ENCODE measurements around the gene GPR4.
"Not testable (repeated sequence)": the region's sequence is repeated elsewhere in the genome, so short reads cannot be mapped to it uniquely, and the experiment has no call there.

Gene GPR4

DNA sequence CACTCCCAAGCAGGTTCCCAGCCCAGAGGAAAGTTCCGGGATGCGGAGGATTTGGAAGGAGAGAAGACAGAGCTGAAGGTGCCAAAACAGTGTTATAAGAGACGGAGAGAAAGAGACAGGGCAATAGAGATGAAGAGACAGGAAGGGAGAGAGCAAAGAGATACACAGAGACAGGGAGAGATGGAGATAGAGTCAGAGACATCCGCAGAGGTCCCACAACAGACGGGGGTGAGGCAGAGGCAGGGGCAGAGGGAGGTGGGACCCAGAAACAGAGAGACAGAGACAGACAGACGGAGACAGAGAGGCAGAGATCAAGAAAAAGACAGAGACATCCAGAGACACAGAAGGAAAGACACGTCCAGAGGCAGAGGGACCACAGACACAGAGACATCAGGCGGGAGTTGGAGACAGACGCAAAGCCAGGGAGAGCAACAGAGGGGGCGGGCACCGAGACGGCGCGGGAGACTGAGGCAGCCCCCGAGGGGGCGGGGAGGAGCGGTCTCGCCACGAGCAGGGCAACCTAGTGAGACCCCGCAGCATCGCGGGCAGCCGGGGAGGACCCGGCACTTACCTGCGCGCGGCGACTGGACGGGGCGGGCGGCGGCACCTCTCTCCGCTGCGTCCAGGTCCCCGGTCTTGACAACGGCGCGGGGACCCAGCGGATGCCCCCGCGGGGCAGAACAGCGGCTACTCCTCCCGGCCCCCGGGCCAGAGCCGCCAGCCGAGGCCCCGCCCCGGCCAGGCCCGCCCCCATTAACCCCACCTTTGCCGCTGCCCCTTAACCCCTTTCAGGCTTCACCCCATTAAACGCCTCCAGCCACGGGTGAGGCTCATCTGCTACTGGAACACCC, at the start of gene GPR4:
Gene GPR4 (minus strand): TSS at position 689 of the 851 bp plus-strand sequence. CDS start 10,346 bp downstream, outside the sequence.
- DNase-seq = no peak

DNA sequence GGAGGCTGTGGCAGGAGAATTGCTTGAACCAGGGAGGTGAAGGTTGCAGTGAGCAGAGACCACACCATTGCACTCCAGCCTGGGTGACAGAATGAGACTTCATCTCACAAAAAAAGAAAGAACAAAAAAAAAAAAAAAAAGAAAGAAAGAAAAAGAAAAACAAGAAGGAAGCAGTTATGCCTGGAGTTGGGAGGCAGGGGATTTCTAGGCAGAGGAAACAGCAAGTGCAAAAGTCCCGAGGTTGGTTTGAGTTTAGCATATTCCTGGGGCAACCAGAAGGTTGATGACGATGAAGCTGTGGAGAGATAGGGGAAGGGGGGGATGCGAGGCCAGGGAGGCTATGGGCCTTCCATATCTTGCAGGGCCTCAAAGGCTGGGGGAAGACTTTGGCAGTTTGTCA, 48.7 kb upstream of the GPR4 start:
- no peak for DNase-seq

DNA sequence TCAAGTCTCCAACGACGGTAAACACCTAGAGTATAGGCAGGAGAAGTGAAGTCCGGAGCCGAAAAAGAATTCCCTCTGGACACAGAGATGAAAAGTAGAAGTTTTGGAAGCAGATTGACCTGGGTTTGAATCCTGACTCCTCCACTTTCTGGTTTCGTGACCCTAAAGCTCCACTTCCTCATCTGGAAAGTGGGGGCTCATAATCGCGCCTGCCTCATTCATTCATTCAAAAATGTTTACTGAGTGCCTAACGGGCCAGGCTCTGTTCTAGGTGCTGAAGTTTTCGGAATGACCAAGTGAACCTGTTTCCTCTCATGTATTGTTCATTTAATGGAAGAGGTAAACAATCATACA, 44.3 kb upstream of the GPR4 start:
- no peak for DNase-seq

DNA sequence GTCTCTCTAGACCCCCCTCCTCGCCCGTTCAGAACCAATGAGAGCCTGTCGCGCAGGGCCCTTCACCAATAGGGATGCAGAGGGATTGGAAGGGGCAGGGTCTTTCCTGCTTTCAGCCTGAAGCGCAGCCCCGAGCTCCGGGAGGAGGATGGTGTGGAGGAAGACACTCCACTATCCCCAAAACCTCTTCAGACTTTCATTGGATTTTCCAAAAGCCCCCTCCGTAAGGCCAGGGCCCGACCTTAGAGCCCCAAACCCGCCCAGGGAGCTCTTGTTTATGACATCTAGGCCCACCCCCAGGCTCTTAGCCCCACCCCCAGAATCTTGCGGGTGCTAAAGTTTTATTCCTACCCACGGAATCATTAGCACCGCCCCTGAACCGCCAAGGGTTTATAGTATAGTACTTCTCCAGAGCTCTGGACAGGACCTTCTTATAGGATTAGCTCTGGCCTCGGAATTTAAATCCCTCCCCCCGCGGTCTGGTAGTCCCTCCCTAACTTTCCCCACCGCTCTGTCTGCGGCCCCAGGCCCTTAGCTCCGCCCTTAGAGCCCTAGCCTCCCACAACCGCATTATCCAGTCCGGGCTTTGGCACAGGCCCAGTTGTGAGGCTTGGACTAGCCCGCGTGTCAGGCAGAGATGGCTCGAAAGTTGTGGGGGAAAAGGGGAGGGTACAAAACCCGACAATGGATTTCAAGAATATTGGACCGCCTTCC, 43.8 kb upstream of the GPR4 start:
- no peak for DNase-seq

DNA sequence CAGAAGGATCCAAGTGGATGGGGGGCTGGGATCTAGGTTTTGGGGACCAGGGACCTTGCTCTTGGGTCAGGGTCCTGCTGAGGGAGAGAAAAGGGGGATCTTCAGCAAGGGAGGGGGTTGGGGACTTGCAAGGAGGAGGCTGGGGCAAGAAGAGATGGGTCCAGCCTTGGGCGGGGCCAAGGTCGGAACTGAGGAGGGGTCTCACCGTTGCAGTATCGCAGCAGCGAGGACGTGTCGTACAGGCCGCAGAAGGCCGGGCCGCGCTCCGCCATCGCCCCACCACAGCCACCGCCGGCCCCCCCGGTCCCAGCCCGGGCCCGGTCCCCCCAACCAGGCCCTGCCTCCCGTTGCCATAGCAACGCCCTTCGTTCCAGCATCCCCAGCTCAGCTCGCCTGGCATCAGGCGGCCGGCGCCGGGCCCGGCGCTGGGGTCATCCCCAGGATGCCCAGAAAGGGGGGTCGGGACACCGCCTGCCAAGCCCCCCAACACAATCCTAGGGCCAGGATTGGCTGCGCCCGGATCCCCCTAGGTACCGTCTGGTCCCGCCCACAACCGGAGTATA, 43.1 kb upstream of the GPR4 start:
- no peak for DNase-seq

DNA sequence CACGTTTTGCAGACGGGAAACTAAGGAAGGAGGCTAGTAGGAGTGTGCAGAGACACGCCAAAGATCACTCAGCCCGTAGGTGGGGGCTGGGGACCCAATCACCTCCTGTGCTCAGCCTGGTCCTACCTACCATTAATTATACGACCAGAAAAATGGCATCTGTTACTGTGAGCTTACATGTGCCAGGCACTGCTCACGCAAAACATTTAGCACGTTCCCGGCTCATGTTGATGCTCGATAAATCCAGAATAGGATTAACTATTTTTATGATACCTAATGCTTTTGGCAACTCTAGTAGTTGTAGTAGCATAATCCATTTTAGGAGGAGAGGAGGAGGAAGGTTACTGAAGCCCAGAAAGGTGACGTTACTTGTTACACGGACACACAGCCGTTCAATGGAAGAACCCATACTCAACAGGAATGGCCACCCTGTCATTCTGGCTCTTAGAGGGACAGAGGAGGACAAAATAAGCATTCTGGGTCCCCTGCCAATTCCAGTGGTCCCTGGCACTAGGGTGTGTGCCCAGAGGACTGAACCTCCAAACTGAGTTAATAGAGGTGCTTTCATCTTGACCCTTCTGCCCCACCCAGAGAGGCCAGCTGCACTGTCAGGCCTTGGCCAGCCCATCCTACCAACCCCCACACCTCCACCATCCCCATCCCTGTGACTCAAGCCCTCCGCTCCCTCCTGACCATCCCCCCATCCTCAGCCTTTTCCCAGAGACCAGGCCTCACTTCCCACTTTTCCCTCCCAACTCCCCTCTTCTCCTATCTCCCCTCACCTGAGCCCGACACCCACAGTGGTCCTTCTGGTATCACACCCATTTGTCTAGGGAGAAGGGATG, 42.1 kb upstream of the GPR4 start:
- DNase-seq = no peak

DNA sequence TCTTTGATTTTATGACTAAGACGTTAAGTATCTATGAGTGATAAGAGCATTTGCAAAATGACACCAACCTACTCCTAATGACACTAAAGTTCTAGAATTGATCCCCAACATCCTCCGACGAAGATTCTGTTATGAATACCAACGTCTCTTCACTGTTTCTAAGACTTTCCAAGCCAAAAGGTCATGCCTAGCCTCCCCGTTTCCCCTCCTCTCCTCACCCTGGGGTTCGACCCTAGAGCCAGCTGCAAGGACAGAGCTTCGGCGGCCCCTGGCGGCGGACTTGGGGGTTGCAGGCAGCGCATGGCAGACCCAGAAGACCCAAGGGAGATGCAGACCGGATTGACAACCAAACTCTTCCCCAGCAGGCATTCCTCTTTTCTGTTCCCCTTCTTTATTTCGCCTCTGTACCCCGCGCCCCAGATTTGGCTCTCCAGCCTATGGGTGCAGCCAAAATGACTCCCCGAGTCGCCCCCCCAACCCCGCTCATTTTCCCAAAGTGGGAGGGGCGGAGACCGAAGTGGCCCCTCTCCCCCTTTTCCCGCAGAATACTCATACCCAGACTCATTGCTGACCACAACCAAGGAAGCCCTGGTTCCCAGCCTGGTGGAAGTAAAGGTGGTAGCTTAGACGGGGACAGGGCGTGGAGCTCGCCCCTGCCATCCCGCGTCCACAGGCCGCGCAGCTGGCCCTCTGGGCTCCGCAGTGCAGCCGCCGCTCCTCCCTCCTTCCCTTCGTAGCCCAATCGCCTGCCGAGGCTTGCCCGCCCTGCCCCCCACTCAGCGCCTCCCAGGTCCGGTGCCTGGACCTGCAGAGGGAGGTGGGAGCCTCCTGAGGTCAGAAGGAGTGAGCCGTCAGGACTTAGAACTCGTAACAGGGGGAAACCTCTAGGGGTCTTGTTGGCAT, 41.3 kb upstream of the GPR4 start:
- DNase-seq = peak; percentile 70

DNA sequence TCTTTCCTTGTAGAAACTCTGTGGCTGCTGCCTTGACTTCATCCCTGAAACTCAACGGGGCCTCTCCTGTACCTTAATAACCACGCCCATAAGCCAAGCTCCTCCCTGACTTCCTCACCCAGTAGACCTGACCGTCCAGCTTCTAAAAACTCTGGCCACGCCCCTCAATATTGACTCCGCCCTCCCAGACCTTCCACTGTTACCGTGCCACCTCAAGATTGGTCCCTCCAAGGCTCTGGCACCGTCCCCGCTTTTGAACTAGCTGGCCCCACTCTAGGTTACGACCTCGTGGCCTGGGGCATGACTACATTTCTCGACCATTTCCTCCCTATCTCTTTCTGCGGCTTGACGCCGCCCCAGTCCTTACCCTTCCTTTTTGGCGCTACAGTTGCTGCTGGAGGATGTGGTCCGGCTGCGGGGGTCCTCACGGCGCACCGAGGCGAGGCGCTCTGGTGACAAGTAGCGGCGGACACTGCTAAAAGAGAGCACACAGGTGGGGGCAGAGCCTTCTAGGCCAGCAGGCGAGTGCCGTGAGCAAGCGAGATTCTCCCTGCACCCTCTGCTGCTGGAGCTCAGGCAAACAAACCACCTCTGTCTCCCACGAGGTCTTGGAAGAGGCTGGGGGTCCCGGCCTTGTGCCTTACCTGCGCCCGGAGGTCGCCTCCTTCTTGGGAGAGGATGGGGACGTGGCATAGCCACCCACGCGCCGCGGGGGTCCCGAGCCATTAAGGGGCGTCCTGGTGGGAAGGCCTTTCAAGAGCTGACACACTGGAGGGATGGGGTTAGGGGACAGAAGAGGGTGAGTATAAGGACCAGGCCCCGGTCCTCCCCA, 39.5 kb upstream of the GPR4 start:
- DNase-seq = peak; percentile 89

DNA sequence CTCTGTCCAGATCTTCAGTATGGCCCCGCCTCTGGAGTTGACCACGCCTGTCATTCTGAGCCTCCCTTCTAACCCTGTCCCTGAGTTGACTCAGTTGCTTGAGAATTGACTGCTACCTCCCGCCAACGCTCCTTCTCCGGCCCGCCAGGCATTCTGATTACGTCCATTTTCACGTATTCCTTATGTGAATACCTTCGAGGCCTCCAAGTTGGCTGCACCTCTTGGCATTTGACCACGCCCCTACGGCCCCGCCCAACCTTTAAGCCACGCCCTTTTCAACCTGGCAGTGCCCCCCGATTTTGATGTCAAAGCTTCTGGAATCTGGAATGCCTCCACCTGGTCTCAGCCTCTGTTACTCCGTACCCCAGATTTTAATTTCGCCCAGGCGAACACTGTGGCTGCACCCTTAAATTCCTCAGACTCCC, 38.8 kb upstream of the GPR4 start:
- DNase-seq = no peak

DNA sequence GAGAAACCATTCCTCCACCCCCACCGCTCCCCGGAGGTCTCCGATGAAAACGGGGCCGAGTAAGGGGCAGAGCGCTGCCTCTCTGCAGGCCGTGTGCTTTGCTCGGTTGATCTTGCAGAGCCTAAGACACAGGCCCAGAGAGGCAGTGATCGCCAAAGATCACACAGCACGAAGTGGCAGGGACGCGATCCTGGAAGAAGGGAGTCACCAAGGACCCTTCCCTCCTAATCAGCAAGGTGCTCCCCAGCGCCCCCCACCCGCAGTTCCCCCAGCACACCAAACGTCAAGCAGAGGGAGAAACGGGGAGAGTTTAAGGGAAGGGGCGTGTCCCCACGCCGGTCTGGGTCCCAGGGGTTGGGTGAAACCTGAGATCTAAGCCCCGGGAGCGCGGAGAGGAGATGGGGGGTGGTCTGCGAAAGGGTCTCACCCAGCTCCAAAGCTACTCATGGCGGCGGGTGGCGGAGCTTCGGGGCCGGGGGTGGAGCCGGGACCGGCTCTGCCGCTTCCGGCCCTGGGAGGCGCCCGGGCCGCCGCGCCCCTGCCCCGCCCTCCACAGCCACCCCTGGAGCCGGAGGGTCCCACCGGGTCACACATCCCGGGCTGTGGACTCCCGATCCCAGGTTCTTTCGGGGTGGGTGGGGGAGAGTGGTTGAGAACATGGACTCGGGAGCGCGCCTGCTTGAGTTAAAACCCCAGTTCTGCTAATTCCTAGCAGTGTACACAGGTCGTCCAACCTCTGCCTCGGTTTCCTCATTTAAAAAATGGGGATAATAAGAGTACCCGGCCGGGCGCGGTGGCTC, 37.1 kb upstream of the GPR4 start, which contains the start of gene EML2:
Gene EML2 (minus strand): TSS at position 468 of the 800 bp plus-strand sequence. CDS start 21 bp downstream, at position 447.
- no peak for DNase-seq

DNA sequence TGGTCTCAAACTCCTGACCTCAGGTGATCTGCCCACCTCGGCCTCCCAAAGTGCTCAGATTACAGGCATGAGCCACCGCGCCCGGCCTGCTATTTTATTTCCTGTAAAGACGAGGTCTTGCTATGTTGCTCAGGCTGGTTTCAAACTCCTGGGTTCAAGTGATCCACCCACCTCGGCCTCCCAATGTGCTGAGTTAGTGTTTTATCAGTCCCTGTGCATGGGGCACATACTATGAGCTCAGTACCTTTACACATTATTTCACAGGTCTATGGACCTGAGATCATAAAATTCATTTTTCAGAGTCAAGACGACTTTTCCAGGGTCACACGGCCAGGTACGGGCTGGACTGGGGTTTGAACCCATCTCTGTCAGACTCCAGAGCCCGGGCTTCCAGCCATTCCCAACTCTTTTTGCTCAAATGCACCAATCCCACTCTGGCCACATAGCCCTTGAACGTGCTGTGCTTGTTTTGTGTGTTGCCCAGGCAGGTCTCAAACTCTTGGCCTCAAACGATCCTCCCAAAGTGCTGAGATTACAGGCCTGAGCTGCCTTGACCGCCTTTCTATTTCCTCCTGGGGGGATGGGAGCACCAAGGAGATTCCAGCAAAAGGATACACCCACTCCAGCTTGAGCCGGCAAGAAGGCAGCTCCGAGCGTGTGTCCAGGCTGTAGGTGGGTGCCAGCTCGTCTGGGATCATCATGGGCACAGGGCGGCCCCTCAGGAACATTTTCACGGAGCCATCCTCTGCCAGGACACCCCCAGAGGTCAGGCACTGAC, 36.1 kb upstream of the GPR4 start:
- no peak for DNase-seq

DNA sequence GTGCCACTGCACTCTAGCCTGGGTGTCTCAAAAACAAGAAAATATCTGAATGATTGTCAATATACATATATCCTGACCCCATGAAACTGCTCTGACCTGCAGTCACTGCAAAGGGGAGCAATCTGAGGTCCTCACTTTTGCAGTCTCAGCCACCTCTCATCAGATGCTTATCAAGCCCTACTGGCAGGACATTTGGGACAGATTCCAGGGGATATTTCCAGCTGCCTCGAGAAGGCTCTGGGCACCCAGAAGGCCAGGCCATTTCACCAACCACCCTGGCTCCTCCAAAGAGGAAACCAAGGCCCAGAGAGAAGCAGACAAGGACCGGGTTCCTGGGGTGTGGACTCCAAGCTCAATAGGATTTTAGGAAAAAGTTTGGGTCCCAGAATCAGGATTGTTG, 34.9 kb upstream of the GPR4 start:
- DNase-seq = no peak

DNA sequence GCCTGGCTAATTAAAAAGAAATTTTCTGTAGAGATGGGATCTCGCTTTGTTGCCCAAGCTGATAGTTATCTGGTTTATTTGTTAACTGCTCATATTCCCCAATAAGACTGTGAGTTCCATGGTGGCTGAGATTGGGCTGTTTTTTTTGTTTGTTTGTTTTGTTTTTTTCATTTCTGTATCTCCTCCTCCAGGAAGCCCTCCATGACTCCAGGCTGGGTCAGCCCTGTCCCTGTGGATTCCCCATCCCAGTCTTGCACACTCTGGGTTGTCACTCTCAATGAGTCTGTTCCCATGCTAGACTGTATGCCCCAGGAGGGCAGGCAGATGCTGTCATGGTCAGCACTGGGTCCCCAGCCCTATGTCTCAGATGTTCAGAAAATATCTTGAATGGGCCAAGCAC, 34.3 kb upstream of the GPR4 start:
- DNase-seq = no peak

DNA sequence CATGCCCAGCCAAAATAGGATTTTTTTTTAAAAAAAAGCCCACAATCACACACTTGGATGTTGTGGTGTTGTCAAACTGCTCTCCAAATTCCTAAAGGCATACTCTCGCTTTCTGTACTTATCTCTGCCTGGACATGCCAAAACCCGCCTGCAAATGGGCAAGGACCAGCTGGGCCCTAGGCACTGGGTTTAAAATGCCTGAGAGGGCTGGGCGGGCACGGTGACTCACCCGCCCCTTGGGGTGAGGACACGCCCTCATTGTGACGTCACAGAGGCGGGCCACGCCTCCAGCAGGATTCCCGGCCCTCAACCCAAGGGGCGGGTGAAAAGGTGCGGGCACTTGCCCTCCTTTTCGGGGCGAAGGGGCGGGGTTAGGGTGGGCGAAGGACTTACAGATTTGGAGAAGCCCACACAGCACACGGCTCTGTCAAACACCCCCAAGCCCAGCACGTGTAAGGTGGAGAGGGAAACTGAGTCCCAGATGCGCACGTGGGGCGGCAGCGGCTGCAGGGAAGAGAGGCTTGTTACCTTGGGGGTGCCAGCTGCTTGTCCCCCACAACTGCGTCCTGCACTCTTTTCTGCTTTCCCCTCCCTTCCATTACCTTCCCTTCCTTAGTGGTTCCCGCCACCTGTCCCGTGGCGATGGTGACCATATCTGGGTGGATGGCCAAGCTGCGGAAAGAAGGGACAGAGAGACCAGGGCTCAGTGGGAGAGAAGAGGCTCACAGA, 30.6 kb upstream of the GPR4 start:
- DNase-seq = no peak

DNA sequence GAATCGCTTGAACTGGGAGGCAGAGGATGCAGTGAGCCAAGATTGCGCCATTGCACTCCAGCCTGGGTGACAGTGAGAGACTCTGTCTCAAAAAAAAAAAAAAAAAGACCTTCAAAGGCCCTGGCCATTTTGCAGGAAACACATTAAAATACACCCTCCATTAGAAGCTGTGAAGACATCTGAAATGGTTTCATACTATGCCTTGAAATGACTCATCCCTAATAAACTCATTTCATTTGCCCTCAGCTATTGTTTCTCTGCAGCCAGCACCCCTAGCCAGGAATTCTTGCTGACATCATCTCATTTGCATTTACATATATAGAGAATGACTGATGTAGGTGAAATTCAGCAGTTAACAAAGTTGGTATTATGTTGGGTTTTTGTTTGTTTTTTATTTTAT, 28.5 kb upstream of the GPR4 start:
- no peak for DNase-seq

DNA sequence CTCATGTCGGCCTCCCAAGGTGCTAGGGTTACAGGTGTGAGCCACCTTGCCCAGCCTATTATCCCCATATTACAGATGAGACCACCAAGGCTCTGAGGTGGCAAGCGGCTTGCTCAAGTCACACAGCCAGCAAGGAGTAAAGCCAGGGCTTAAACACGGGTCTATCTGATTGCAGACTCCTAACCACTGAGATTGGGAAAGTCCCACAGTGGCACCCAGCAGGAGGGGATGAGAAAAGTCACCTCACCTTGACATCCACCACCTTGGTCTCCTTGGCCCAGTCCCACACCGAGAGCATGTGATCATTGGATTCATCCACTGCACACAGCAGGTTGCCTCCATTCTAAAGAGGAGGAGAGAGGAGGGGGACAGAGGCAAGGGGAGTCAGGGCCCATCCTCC, 27.7 kb upstream of the GPR4 start:
- DNase-seq = no peak

DNA sequence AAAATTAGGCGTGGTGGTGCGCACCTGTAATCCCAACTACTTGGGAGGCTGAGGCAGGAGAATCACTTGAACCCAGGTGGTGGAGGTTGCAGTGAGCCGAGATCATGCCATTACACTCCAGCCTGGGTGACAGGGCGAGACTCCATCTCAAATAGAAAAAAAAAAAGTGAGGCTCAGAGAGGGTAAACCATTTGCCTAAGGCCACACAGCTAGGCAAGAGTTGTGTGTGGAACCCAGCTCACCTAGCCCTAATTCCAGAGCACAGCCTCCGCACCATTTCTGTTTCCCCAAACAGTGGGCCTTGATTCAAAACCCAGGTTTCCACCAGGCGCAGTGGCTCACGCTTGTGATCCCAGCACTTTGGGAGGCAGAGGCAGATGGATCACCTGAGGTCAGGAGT, 26.2 kb upstream of the GPR4 start:
- DNase-seq = not testable (repeated sequence)

DNA sequence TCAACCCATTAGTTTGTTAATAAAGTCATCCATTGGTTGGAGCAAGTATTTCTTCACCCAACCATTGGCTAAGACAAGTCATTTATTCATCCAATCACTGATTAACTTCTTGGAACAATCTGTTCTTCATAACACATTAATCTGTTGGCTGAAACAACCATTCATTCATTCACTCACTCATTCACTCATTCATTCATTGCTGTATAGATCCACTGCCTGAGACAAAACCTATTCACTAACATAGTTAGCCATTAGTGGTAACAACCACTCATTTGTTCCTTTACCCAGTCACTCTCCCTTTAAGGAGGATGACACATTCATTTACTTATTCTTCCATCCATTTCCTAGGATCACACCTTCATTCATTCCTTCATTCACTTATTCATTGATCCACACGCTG, 22.0 kb upstream of the GPR4 start:
- DNase-seq = no peak
